Panc1 (cell line): ENCODE measurements around the gene NXPH2. TPM values are rescaled to one million over a fixed set of nuclear protein-coding genes. Genes with fewer than 3 reads are reported as not detected.

Source experiments
- ATAC-seq: fragments of 200-7000 bp; cut with Tn5 transposase; 2 replicates; pipeline ENCODE4 v1.9.1; 2020; ENCODE audit warnings: mild to moderate bottlenecking, moderate library complexity
- BruUV-seq: library from RNA; stranded (reverse); fragments of 400-500 nt; replicated peaks from 2 replicates; lab custom pipeline; 2021; lab: Mats Ljungman, UMichigan
- CTCF ChIA-PET: fragments of 300-600 bp; sonication (Branson Sonifier 250); formaldehyde crosslinking; loops from one replicate; lab custom pipeline; 2022; ENCODE audit warnings: antibody characterized with exemption; lab: Charles Lee
- POLR2A ChIA-PET: fragments of 300-600 bp; sonication (Branson Sonifier 250); formaldehyde crosslinking; loops from one replicate; lab custom pipeline; 2022; ENCODE audit warnings: antibody characterized with exemption; lab: Charles Lee
- DNase-seq: peaks from one replicate; pipeline ENCODE4 v3.0.0-alpha.2; 2010; ENCODE audit warnings: low read depth, low spot score
- H3K27ac ChIP-seq: 2 replicates; pipeline ENCODE4 v1.5.1; 2011; ENCODE audit warnings: mild to moderate bottlenecking, low read length, inconsistent platforms
- H3K27me3 ChIP-seq: fragments of 200-500 bp; sonication (Bioruptor generic); 2 replicates; pipeline ENCODE4 v1.6.0; 2014; ENCODE audit warnings: low read length, inconsistent platforms; ENCODE audit not compliant: control insufficient read depth, insufficient read depth
- H3K36me3 ChIP-seq: fragments of 200-500 bp; sonication (Bioruptor generic); 2 replicates; pipeline ENCODE4 v1.5.1; 2014; ENCODE audit warnings: inconsistent platforms, mild to moderate bottlenecking, low read length, moderate library complexity; ENCODE audit not compliant: control insufficient read depth, insufficient read depth
- H3K4me1 ChIP-seq: 2 replicates; pipeline ENCODE4 v1.5.1; 2011; ENCODE audit warnings: inconsistent platforms, mild to moderate bottlenecking, low read length, moderate library complexity; ENCODE audit not compliant: control insufficient read depth, insufficient read depth
- H3K4me3 ChIP-seq, 2 experiments: 2 replicates each; pipeline ENCODE4 v1.5.1; 2011 to 2012; ENCODE audit warnings: low read depth in 2 of 2, low read length in 2 of 2, mild to moderate bottlenecking in 2 of 2, inconsistent platforms in 1 of 2, moderate library complexity in 1 of 2
- H3K9me3 ChIP-seq: fragments of 200-500 bp; sonication (Bioruptor generic); 2 replicates; pipeline ENCODE4 v1.5.1; 2014; ENCODE audit warnings: low read depth, mild to moderate bottlenecking, inconsistent platforms, low read length, moderate library complexity; ENCODE audit not compliant: control insufficient read depth, insufficient read depth
- CTCF ChIP-seq: fragments of 450-650 bp; IDR thresholded peaks from 2 replicates; pipeline ENCODE4 v1.5.1; 2017; ENCODE audit warnings: mild to moderate bottlenecking
- POLR2AphosphoS5 ChIP-seq: IDR thresholded peaks from 2 replicates; pipeline ENCODE4 v1.6.1; 2012; ENCODE audit warnings: mild to moderate bottlenecking, low read depth, low read length, moderate library complexity
- REST ChIP-seq, 2 experiments: IDR thresholded peaks; 2 replicates each; pipeline ENCODE4 v1.6.1; 2011 to 2012; ENCODE audit warnings: low read depth in 2 of 2, control low read depth in 1 of 2, low read length in 1 of 2, mild to moderate bottlenecking in 1 of 2, moderate library complexity in 1 of 2; ENCODE audit not compliant: insufficient read depth in 1 of 2
- SIN3A ChIP-seq: IDR thresholded peaks from 2 replicates; pipeline ENCODE4 v1.6.1; 2012; ENCODE audit warnings: low read depth, mild to moderate bottlenecking, low read length, moderate library complexity, borderline replicate concordance; ENCODE audit not compliant: insufficient read depth
- TCF7L2 ChIP-seq: IDR thresholded peaks from 2 replicates; pipeline ENCODE4 v1.6.1; 2011; ENCODE audit warnings: mild to moderate bottlenecking, low read depth, low read length, inconsistent platforms
- in situ Hi-C: cut with HindIII; loops from 2 replicates; pipeline ENCODE4 v1.10.0; 2016; ENCODE audit warnings: low sequenced_read_pairs, low pct_unique_long_range_greater_than_20kb
- intact Hi-C: fragments of 100-400 bp; cut with micrococcal nuclease; formaldehyde crosslinking; loops from one replicate; pipeline ENCODE4 v1.10.0; 2022; ENCODE audit not compliant: unreplicated experiment
- total RNA-seq: library from RNA; stranded (reverse); gene quantifications from one replicate; pipeline ENCODE4 v1.2.1, GENCODE V29; 2021; ENCODE audit not compliant: unreplicated experiment

The NXPH2 gene
- total RNA-seq, 1 experiment from 2014 or later: 5.4 TPM

- no peak for ATAC-seq
- in situ Hi-C loops (no loop called here), intact Hi-C loops (no loop called here)
- TF ChIP-seq TCF7L2 (no peak), CTCF (peak; percentile 19; the same call in 1 of the 2 replicates)
- CTCF ChIA-PET: no interaction called here
- no peaks in the 10 kb centered on the region for H3K27me3 ChIP-seq
- H3K4me1 ChIP-seq: no peaks in the 10 kb centered on the region
- no peak overlapping the region for H3K27ac ChIP-seq
- H3K4me3 ChIP-seq: no peak overlapping the region
- no peak for DNase-seq
- no TSS peak for BruUV-seq
- POLR2A ChIA-PET: no interaction called here
- H3K36me3 ChIP-seq: no peaks in the 10 kb centered on the region
- no peaks in the 10 kb centered on the region for H3K9me3 ChIP-seq
Observed at GRCh38 chr2:138658187-138658894, 121.8 kb downstream of the NXPH2 start.

GRCh38 chr2:138654146-138654545, 126.0 kb downstream of the NXPH2 start:
- ATAC-seq (no peak), DNase-seq (no peak)
- intact Hi-C loops: no loop called here
- H3K4me1 ChIP-seq: no peaks in the 10 kb centered on the region
- no peak for TF ChIP-seq CTCF
- no peak for TF ChIP-seq POLR2AphosphoS5
- no peak for TF ChIP-seq REST (IDR thresholded peaks at IDR 0.05; ENCODE audit: insufficient read depth in 1 of 2, low read depth in 2 of 2, low read length in 1 of 2)
- TF ChIP-seq SIN3A: no peak
- no peak for TF ChIP-seq TCF7L2
- H3K9me3 ChIP-seq: no peaks in the 10 kb centered on the region
- H3K27ac ChIP-seq: no peak overlapping the region
- ChIA-PET POLR2A (no interaction called here), CTCF (no interaction called here)
- BruUV-seq: no TSS peak
- no peaks in the 10 kb centered on the region for H3K27me3 ChIP-seq
- no peak overlapping the region for H3K4me3 ChIP-seq
- in situ Hi-C loops: no loop called here
- no peaks in the 10 kb centered on the region for H3K36me3 ChIP-seq
